BLaER1 (cell line): ENCODE results near the gene DMAP1.
"Not testable (repeated sequence)": the region's sequence is repeated elsewhere in the genome, so short reads cannot be mapped to it uniquely, and the experiment has no call there.

Source experiments
- H3K27ac ChIP-seq: shearing (Covaris generic); formaldehyde crosslinking; 2 replicates; pipeline ENCODE4 v1.8.1; 2022
- H3K27me3 ChIP-seq: shearing (Covaris generic); formaldehyde crosslinking; 2 replicates; pipeline ENCODE4 v1.8.1; 2022
- H3K36me3 ChIP-seq: shearing (Covaris generic); formaldehyde crosslinking; 2 replicates; pipeline ENCODE4 v1.8.1; 2022
- H3K4me1 ChIP-seq: shearing (Covaris generic); formaldehyde crosslinking; 2 replicates; pipeline ENCODE4 v1.8.1; 2022
- H3K4me2 ChIP-seq: shearing (Covaris generic); formaldehyde crosslinking; 2 replicates; pipeline ENCODE4 v1.8.1; 2022
- H3K4me3 ChIP-seq: shearing (Covaris generic); formaldehyde crosslinking; 2 replicates; pipeline ENCODE4 v1.8.1; 2022
- H3K9ac ChIP-seq: shearing (Covaris generic); formaldehyde crosslinking; 2 replicates; pipeline ENCODE4 v1.8.1; 2022
- H3K9me3 ChIP-seq: shearing (Covaris generic); formaldehyde crosslinking; 2 replicates; pipeline ENCODE4 v1.8.1; 2022
- H4K20me1 ChIP-seq: shearing (Covaris generic); formaldehyde crosslinking; 2 replicates; pipeline ENCODE4 v1.8.1; 2022
- Cebpa-rat ChIP-seq: shearing (Covaris generic); IDR thresholded peaks from 2 replicates; pipeline ENCODE4 v1.8.1; 2022

DMAP1 gene, protein sequence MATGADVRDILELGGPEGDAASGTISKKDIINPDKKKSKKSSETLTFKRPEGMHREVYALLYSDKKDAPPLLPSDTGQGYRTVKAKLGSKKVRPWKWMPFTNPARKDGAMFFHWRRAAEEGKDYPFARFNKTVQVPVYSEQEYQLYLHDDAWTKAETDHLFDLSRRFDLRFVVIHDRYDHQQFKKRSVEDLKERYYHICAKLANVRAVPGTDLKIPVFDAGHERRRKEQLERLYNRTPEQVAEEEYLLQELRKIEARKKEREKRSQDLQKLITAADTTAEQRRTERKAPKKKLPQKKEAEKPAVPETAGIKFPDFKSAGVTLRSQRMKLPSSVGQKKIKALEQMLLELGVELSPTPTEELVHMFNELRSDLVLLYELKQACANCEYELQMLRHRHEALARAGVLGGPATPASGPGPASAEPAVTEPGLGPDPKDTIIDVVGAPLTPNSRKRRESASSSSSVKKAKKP

DNA sequence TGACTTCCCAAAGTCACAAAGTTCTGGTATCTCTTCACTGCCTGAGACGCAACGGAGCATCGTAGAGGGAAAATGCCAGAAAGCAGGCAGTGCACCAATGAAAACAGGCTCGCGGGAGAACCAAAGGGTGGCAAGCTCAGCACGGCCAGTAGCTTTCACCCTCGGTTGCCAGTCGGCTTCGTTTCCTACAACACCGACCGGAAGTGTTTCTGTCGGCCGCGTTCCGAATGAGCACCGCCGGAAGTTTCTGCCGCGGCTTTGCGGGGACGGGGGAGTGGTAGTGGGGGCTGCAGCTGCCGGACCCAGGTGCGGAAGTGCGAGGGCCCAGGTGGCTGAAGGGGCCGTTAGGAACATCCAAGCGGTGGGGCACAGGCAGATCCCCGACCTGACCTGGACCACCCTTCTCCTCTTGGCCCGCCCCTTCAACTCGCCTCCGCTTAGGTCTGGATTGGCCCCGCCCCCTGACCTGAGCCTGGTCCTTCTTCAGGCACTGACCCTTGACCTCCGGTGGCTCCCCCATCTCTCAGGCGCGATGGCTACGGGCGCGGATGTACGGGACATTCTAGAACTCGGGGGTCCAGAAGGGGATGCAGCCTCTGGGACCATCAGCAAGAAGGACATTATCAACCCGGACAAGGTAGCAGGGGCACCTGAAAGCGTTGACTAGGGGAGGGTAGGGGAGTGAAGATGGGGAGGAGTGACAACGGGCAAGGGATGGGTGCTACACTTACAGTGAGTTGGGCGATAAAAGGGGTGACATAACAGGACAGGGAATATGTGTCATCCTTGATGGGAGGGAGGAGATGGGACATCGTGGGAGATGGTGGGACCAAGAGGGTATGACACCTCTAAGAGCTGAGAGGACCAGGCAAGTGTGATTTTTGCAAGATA lies at the start of gene DMAP1:
Gene DMAP1 (plus strand): TSS at position 250 of the 891 bp plus-strand sequence. CDS start 283 bp downstream, at position 533.
- H3K27ac ChIP-seq, result peak within 1 kb of the TSS; percentile 87
- H3K9ac ChIP-seq, result peak within 1 kb of the TSS; percentile 87
- H3K4me3 ChIP-seq, result peak within 1 kb of the TSS; percentile 91
- H3K9me3 ChIP-seq, result no peaks in the 10 kb centered on the region
- peaks cover 41% of the 10 kb centered on the region for H3K36me3 ChIP-seq
- TF ChIP-seq Cebpa-rat, result no peak
- H3K4me1 ChIP-seq, result peaks cover 22% of the 10 kb centered on the region
- H4K20me1 ChIP-seq, result peaks cover 8% of the 10 kb centered on the region; the same call in 1 of the 2 replicates
- H3K27me3 ChIP-seq, result no peaks in the 10 kb centered on the region
- peak within 1 kb of the TSS; percentile 90 for H3K4me2 ChIP-seq

GRCh38 chr1:44168520-44169098 lies 44.7 kb upstream of the DMAP1 start:
- Histone ChIP-seq H3K4me3 (no peak overlapping the region), H3K9me3 (peaks cover 50% of the 10 kb centered on the region), H3K4me2 (peak overlapping the region; percentile 64), H3K4me1 (peaks cover 16% of the 10 kb centered on the region), H3K9ac (no peak overlapping the region), H3K27ac (no peak overlapping the region), H3K36me3 (no peaks in the 10 kb centered on the region), H3K27me3 (no peaks in the 10 kb centered on the region), H4K20me1 (no peaks in the 10 kb centered on the region)
- TF ChIP-seq Cebpa-rat, result no peak

- no peak overlapping the region for H3K27ac ChIP-seq
- H3K27me3 ChIP-seq, result no peaks in the 10 kb centered on the region
- H3K9ac ChIP-seq, result no peak overlapping the region
- H4K20me1 ChIP-seq, result no peaks in the 10 kb centered on the region
- no peaks in the 10 kb centered on the region for H3K36me3 ChIP-seq
- peaks cover 16% of the 10 kb centered on the region for H3K4me1 ChIP-seq
- no peak overlapping the region for H3K4me2 ChIP-seq
- TF ChIP-seq Cebpa-rat, result no peak
- H3K4me3 ChIP-seq, result no peak overlapping the region
- peaks cover 68% of the 10 kb centered on the region for H3K9me3 ChIP-seq
Observed at GRCh38 chr1:44170281-44170823, 42.9 kb upstream of the DMAP1 start.

- Histone ChIP-seq H4K20me1 (no peaks in the 10 kb centered on the region), H3K4me2 (no peak overlapping the region), H3K27me3 (no peaks in the 10 kb centered on the region), H3K9ac (no peak overlapping the region), H3K9me3 (peaks cover 59% of the 10 kb centered on the region), H3K36me3 (no peaks in the 10 kb centered on the region), H3K4me1 (peaks cover 2% of the 10 kb centered on the region), H3K27ac (no peak overlapping the region), H3K4me3 (no peak overlapping the region)
- TF ChIP-seq Cebpa-rat, result no peak
Observed at GRCh38 chr1:44174630-44175029, 38.6 kb upstream of the DMAP1 start.

DNA sequence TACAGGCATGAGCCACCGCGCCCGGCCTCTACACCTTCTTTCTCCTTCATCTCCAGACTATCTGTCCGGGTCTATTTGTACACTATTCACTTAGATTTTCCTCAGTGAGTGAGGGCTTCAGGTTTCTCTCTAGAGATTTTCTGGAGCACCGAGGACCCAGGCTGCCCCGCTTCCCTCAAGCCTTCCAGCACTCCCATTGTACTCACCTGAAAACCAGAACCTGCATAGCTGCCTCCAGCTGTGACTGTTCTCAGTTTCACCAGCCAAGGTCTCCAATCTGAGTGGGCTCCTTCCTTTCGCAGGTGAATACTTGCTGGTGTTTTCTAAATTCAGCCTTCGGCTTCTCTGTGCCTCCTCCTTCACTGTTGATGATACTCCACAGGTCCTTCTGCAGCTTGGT lies 12.9 kb upstream of the DMAP1 start:
- Histone ChIP-seq H4K20me1 (no peaks in the 10 kb centered on the region), H3K36me3 (no peaks in the 10 kb centered on the region), H3K9me3 (no peaks in the 10 kb centered on the region), H3K9ac (no peak overlapping the region), H3K4me2 (no peak overlapping the region), H3K27me3 (no peaks in the 10 kb centered on the region), H3K27ac (no peak overlapping the region), H3K4me3 (no peak overlapping the region), H3K4me1 (no peaks in the 10 kb centered on the region)
- TF ChIP-seq Cebpa-rat, result no peak

DNA sequence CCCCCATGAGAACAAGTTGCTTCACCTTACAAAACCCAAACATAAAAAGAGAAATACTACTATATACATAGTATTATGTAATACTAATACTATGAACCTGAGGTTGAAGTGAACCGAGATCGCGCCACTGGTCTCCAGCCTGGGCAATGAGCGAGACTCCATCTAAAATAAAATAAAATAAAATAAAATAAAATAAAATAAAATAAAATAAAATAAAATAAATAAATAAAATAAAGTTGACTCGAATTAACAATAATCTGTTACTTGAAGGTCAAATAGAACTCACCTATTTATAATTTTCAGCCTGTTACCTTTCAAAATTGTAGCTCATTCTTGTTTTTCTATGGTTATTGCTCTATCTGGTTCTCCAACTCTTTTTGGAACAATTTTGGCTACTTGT lies 6.7 kb upstream of the DMAP1 start:
- not testable (repeated sequence) for H3K27ac ChIP-seq, H3K27me3 ChIP-seq, H3K4me3 ChIP-seq, H3K9me3 ChIP-seq, H3K4me2 ChIP-seq, H3K36me3 ChIP-seq, H3K4me1 ChIP-seq, H3K9ac ChIP-seq, H4K20me1 ChIP-seq

GRCh38 chr1:44208226-44208625 lies 5.0 kb upstream of the DMAP1 start:
- no peak overlapping the region for H3K4me2 ChIP-seq
- no peak for TF ChIP-seq Cebpa-rat
- no peak overlapping the region for H3K4me3 ChIP-seq
- no peaks in the 10 kb centered on the region for H4K20me1 ChIP-seq
- peaks cover 10% of the 10 kb centered on the region for H3K4me1 ChIP-seq
- no peak overlapping the region for H3K9ac ChIP-seq
- H3K27ac ChIP-seq, result no peak overlapping the region
- H3K36me3 ChIP-seq, result no peaks in the 10 kb centered on the region
- no peaks in the 10 kb centered on the region for H3K27me3 ChIP-seq
- H3K9me3 ChIP-seq, result no peaks in the 10 kb centered on the region

DNA sequence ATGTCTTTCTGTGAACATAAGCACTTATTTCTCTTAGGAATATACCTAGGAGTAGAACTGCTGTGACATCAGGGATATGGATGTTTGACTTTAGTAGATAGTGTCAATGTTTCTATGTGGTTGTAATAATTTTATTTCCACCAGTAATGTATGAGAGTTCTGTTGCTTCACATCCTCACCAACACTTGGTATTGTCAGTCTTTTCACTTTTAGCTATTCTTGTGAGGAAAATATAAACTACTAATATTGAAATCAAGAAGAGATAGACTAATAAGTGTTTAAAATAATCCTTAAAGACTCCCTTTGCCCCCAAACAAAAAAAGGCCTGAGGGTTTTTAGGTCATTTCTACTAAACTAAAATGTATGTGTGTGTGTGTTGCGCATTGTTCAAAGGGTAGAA lies 2.7 kb upstream of the DMAP1 start:
- H3K9ac ChIP-seq, result no peak overlapping the region

DNA sequence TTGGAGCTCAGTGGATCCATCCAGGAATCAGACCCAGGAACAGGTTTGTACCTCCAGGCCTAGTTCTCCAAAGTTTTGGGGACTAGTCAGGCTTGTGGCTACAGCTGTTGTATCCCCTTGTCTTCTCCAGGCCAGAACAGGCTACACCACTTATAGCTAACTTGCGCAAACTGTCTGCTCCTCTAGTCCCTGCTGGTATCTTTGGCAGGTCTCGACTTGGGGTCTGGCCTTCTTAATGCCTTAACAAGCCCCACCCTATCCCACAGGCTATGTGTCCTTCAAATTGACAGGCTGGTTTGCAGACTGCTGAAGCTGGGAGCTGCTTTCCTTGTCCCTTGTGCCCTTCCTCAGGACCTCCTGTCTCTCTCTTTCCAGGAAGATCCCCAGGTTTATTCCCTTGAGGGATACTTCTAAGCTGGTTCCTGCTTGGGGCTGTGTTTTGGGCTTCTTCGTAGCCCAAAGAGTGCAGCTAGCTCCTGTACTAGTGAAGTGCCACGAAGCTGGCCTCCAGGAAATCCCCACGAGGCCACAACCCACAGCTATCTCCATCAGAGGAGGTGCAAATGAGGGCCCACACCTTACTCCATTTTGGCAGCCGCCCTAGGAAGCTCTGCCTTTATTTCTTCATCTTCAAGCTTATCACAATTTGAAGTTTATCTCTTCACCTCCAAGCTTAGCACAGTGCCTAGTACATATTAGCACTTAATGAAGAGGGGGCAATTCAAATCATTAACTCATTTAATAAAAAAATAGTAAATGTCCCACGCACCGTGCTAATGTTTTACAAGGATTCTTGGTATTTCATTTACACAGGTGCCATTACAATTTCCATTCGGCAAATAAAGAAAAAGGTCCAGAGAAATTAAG lies 683 bp upstream of the DMAP1 start:
- Histone ChIP-seq H3K4me1 (peaks cover 22% of the 10 kb centered on the region), H3K27me3 (no peaks in the 10 kb centered on the region), H3K4me3 (peak overlapping the region; percentile 91), H3K4me2 (peak overlapping the region; percentile 90), H3K27ac (peak overlapping the region; percentile 87), H4K20me1 (no peaks in the 10 kb centered on the region; the same call in 1 of the 2 replicates), H3K36me3 (peaks cover 32% of the 10 kb centered on the region), H3K9ac (peak overlapping the region; percentile 87), H3K9me3 (no peaks in the 10 kb centered on the region)
- TF ChIP-seq Cebpa-rat, result no peak

More for the DNA sequence above, 2.7 kb upstream of the DMAP1 start:
- Histone ChIP-seq H4K20me1 (no peaks in the 10 kb centered on the region), H3K4me1 (peaks cover 22% of the 10 kb centered on the region), H3K27ac (no peak overlapping the region), H3K27me3 (no peaks in the 10 kb centered on the region), H3K4me2 (no peak overlapping the region), H3K36me3 (peaks cover 12% of the 10 kb centered on the region), H3K4me3 (no peak overlapping the region), H3K9me3 (no peaks in the 10 kb centered on the region)
- no peak for TF ChIP-seq Cebpa-rat
